HEK293 (cell line): ENCODE measurements around the gene RAB24.

Source experiments
- FEZF1 ChIP-seq: fragments of 450-650 bp; formaldehyde crosslinking; IDR thresholded peaks from 2 replicates; pipeline ENCODE4 v1.5.1; 2016; ENCODE audit warnings: missing biosample characterization, missing genetic modification characterization
- KLF10 ChIP-seq: fragments of 450-650 bp; IDR thresholded peaks from 2 replicates; pipeline ENCODE4 v1.5.1; 2018; ENCODE audit warnings: missing biosample characterization, mild to moderate bottlenecking, missing genetic modification characterization
- PATZ1 ChIP-seq: fragments of 450-650 bp; formaldehyde crosslinking; IDR thresholded peaks from 2 replicates; pipeline ENCODE4 v1.5.1; 2016; ENCODE audit warnings: missing biosample characterization, missing genetic modification characterization
- YY1 ChIP-seq: fragments of 450-650 bp; formaldehyde crosslinking; IDR thresholded peaks from 2 replicates; pipeline ENCODE4 v1.5.1; 2018; ENCODE audit warnings: missing biosample characterization, missing genetic modification characterization
- ZNF449 ChIP-seq: fragments of 450-650 bp; formaldehyde crosslinking; IDR thresholded peaks from 2 replicates; pipeline ENCODE4 v1.5.1; 2017; ENCODE audit warnings: missing biosample characterization, mild to moderate bottlenecking, missing genetic modification characterization, moderate library complexity
- ZNF561 ChIP-seq: fragments of 450-650 bp; IDR thresholded peaks from 2 replicates; pipeline ENCODE4 v1.5.1; 2018; ENCODE audit warnings: missing biosample characterization, missing genetic modification characterization, borderline replicate concordance
- TF ChIP-seq, protein P1 (sequence below): fragments of 450-650 bp; formaldehyde crosslinking; IDR thresholded peaks from 2 replicates; pipeline ENCODE4 v1.5.1; 2016; ENCODE audit warnings: missing biosample characterization, missing genetic modification characterization

GRCh38 chr5:177306674-177307543, 3.4 kb upstream of the RAB24 start:
- TF ChIP-seq, protein P1, sequence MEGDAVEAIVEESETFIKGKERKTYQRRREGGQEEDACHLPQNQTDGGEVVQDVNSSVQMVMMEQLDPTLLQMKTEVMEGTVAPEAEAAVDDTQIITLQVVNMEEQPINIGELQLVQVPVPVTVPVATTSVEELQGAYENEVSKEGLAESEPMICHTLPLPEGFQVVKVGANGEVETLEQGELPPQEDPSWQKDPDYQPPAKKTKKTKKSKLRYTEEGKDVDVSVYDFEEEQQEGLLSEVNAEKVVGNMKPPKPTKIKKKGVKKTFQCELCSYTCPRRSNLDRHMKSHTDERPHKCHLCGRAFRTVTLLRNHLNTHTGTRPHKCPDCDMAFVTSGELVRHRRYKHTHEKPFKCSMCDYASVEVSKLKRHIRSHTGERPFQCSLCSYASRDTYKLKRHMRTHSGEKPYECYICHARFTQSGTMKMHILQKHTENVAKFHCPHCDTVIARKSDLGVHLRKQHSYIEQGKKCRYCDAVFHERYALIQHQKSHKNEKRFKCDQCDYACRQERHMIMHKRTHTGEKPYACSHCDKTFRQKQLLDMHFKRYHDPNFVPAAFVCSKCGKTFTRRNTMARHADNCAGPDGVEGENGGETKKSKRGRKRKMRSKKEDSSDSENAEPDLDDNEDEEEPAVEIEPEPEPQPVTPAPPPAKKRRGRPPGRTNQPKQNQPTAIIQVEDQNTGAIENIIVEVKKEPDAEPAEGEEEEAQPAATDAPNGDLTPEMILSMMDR (tag by site-specific recombination), result peak; percentile 48; the same call in 1 of the 2 replicates
- TF ChIP-seq PATZ1 (tag by site-specific recombination), result no peak
- no peak for TF ChIP-seq ZNF449 (tag by site-specific recombination)
- no peak for TF ChIP-seq YY1 (tag by site-specific recombination)
- no peak for TF ChIP-seq FEZF1
- TF ChIP-seq KLF10 (tag by site-specific recombination), result no peak
- TF ChIP-seq ZNF561 (tag by site-specific recombination), result no peak
